ENCODE results near the gene OXSM. TPM values are rescaled to one million over a fixed set of nuclear protein-coding genes. Genes with fewer than 3 reads are reported as not detected.
A peak's percentile ranks its signal among the peaks of the same experiment; 100 is the strongest.

The OXSM gene
- total RNA-seq, 1 donor from 2014 or later = 1.6 TPM

- Histone ChIP-seq H3K36me3 (no peaks in the 10 kb centered on the region), H3K9ac (no peak overlapping the region), H4K20me1 (ENCODE audit: low read depth) (no peaks in the 10 kb centered on the region), H2AFZ (replicated peaks) (no peak overlapping the region), H3K27me3 (no peaks in the 10 kb centered on the region), H3K4me2 (no peak overlapping the region), H3K9me3 (ENCODE audit: low read depth) (no peaks in the 10 kb centered on the region), H3K4me1 (peaks cover 25% of the 10 kb centered on the region), H3K27ac (no peak overlapping the region), H3K4me3 (no peak overlapping the region), H3K79me2 (ENCODE audit: low read depth) (no peaks in the 10 kb centered on the region), H3F3A (ENCODE audit: low read depth) (peaks cover 13% of the 10 kb centered on the region)
- peaks cover 28% of the 10 kb centered on the region for H3K36me3 Mint-ChIP-seq
- DNase-seq (ENCODE audit: low spot score) = no peak
- H3K9me3 Mint-ChIP-seq = no peaks in the 10 kb centered on the region
- TF ChIP-seq EZH2phosphoT487 (IDR thresholded peaks at IDR 0.05) (no peak), CTCF (IDR thresholded peaks at IDR 0.05) (no peak), EZH2 (IDR thresholded peaks at IDR 0.05) (no peak)
- no peak overlapping the region for H3K27ac Mint-ChIP-seq
- H3K27me3 Mint-ChIP-seq (ENCODE audit: insufficient read depth, low read depth) = no peaks in the 10 kb centered on the region
- no peak overlapping the region for H3K4me3 Mint-ChIP-seq
- H3K4me1 Mint-ChIP-seq = peaks cover 6% of the 10 kb centered on the region
These were observed 40.8 kb upstream of the OXSM start for GRCh38 chr3:25749031-25749581.

DNA sequence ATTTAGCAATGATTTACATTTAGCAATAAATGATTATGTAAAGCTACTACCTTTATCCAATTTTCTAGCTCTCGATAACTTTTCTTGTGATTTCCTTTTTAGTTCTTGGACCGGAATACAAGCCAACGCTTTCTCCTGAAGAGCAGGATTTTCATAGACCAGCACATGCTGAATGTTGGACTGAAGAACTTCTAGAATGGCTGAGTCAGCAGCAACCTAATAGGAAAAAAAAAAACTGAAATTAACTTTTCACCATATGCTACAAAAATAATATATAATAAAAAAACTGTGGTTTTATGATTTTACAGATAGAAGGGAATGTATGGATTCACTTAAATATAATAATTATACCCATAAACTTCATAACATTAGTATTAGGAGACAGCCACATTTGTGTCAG, 38.8 kb upstream of the OXSM start:
- H3K27me3 Mint-ChIP-seq (ENCODE audit: insufficient read depth, low read depth) = no peaks in the 10 kb centered on the region

DNA sequence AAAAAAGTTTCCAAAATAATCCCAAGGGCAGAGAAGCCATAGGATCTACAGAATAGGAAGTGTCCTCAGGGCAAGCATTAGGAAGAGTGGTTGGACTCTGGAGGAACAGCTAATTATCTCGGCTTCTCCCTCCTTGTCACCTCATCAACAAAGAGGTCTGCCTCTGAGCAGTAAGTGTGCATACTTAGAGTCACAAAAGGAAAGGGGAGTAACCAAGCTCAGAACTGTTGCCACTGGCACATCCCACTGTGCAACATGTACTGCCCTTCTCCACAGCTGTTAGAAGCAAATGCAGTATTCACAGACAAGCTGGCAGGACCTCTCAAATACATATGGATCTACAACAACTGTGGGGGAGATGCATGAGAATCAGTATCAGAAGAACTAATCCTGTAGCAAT, 38.2 kb upstream of the OXSM start:
- H3K4me1 Mint-ChIP-seq = peaks cover 6% of the 10 kb centered on the region
- Histone ChIP-seq H3K4me1 (peaks cover 25% of the 10 kb centered on the region), H3F3A (ENCODE audit: low read depth) (peaks cover 13% of the 10 kb centered on the region), H4K20me1 (ENCODE audit: low read depth) (no peaks in the 10 kb centered on the region), H2AFZ (replicated peaks) (no peak overlapping the region), H3K27me3 (no peaks in the 10 kb centered on the region), H3K4me2 (peak overlapping the region; percentile 51), H3K27ac (no peak overlapping the region), H3K36me3 (no peaks in the 10 kb centered on the region), H3K79me2 (ENCODE audit: low read depth) (no peaks in the 10 kb centered on the region), H3K4me3 (no peak overlapping the region), H3K9ac (no peak overlapping the region), H3K9me3 (ENCODE audit: low read depth) (no peaks in the 10 kb centered on the region)
- TF ChIP-seq CTCF (IDR thresholded peaks at IDR 0.05) (no peak), EZH2 (IDR thresholded peaks at IDR 0.05) (no peak), EZH2phosphoT487 (IDR thresholded peaks at IDR 0.05) (no peak)
- peaks cover 26% of the 10 kb centered on the region for H3K36me3 Mint-ChIP-seq
- H3K27ac Mint-ChIP-seq = no peak overlapping the region
- H3K4me3 Mint-ChIP-seq = no peak overlapping the region
- DNase-seq (ENCODE audit: low spot score) = peak; percentile 54
- no peaks in the 10 kb centered on the region for H3K9me3 Mint-ChIP-seq
- no peaks in the 10 kb centered on the region for H3K27me3 Mint-ChIP-seq (ENCODE audit: insufficient read depth, low read depth)

More for the DNA sequence above, 38.8 kb upstream of the OXSM start:
- TF ChIP-seq EZH2 (IDR thresholded peaks at IDR 0.05) (no peak), CTCF (IDR thresholded peaks at IDR 0.05) (no peak), EZH2phosphoT487 (IDR thresholded peaks at IDR 0.05) (no peak)
- no peak for DNase-seq (ENCODE audit: low spot score)
- Histone ChIP-seq H3K27me3 (no peaks in the 10 kb centered on the region), H3K4me1 (peaks cover 25% of the 10 kb centered on the region), H3K9ac (no peak overlapping the region), H4K20me1 (ENCODE audit: low read depth) (no peaks in the 10 kb centered on the region), H3K4me3 (no peak overlapping the region), H3K79me2 (ENCODE audit: low read depth) (no peaks in the 10 kb centered on the region), H3K4me2 (no peak overlapping the region), H3K9me3 (ENCODE audit: low read depth) (no peaks in the 10 kb centered on the region), H3F3A (ENCODE audit: low read depth) (peaks cover 13% of the 10 kb centered on the region), H3K27ac (no peak overlapping the region), H2AFZ (replicated peaks) (no peak overlapping the region), H3K36me3 (no peaks in the 10 kb centered on the region)
- H3K9me3 Mint-ChIP-seq = no peaks in the 10 kb centered on the region
- H3K4me1 Mint-ChIP-seq = peaks cover 6% of the 10 kb centered on the region
- H3K4me3 Mint-ChIP-seq = no peak overlapping the region
- H3K27ac Mint-ChIP-seq = no peak overlapping the region
- peaks cover 26% of the 10 kb centered on the region for H3K36me3 Mint-ChIP-seq
